OCI-LY7 (cell line): ENCODE measurements around the gene GCLC.

Source experiments
- CTCF ChIP-seq: fragments of 200-600 bp; sonication (generic); conservative IDR thresholded peaks from 2 replicates; pipeline ENCODE4 v1.5.1; 2014; ENCODE audit warnings: mild to moderate bottlenecking, antibody characterized with exemption, low read length, moderate library complexity, mixed read lengths
- EZH2phosphoT487 ChIP-seq: fragments of 200-600 bp; sonication (generic); IDR thresholded peaks from 2 replicates; pipeline ENCODE4 v1.6.1; 2018; ENCODE audit warnings: low read depth, borderline replicate concordance, mild to moderate bottlenecking, mixed run types, antibody characterized with exemption, low read length, moderate library complexity, mixed read lengths

GRCh38 chr6:53543359-53544216 lies 1.3 kb downstream of the GCLC start:
- TF ChIP-seq CTCF, result no peak
- no peak for TF ChIP-seq EZH2phosphoT487
